Adipocyte (in vitro differentiated cells): ENCODE measurements around the gene TEAD1.

Source experiments
- DNase-seq: peaks from one replicate; pipeline ENCODE4 v3.0.0-alpha.2; 2015; ENCODE audit warnings: low read depth
- H3K27me3 ChIP-seq: replicated peaks from 2 replicates; pipeline ENCODE4 v1.7.0; 2013; ENCODE audit warnings: mild to moderate bottlenecking, low read length, moderate library complexity; ENCODE audit not compliant: control insufficient read depth, insufficient read depth
- H3K36me3 ChIP-seq: 2 replicates; pipeline ENCODE4 v1.7.0; 2013; ENCODE audit warnings: low read length, mild to moderate bottlenecking, moderate library complexity; ENCODE audit not compliant: control insufficient read depth, insufficient read depth, severe bottlenecking
- H3K4me1 ChIP-seq: 2 replicates; pipeline ENCODE4 v1.7.0; 2013; ENCODE audit warnings: mild to moderate bottlenecking, low read length, moderate library complexity; ENCODE audit not compliant: control insufficient read depth, insufficient read depth
- H3K4me3 ChIP-seq: 2 replicates; pipeline ENCODE4 v1.7.0; 2013; ENCODE audit warnings: mild to moderate bottlenecking, low read length, moderate library complexity
- H3K9ac ChIP-seq: 2 replicates; pipeline ENCODE4 v1.7.0; 2013; ENCODE audit warnings: mild to moderate bottlenecking, low read length, moderate library complexity
- H3K9me3 ChIP-seq: 2 replicates; pipeline ENCODE4 v1.7.0; 2013; ENCODE audit warnings: mild to moderate bottlenecking, low read length, moderate library complexity; ENCODE audit not compliant: control insufficient read depth

The TEAD1 gene

DNA sequence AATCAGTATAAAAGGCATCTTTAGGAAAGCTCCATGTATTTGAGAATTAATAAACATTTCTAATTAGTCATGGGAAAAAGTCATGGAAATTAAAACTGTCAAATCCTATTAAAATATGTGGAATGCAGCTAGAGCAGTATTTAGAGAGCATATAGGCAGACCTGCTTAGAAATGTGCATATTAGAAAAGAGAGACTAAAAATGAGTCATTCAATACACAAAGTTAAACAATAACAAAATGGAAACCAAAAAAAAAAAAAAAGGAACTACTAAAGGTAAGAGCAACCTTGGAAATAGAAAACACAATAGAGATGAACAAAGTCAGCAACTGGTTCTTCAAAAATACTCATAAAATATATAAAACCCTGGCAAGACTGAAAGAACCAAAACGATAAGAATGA, 275.2 kb downstream of the TEAD1 start:
- H3K9ac ChIP-seq: no peak overlapping the region
- no peaks in the 10 kb centered on the region for H3K4me1 ChIP-seq
- no peaks in the 10 kb centered on the region for H3K27me3 ChIP-seq
- H3K36me3 ChIP-seq: peaks cover 4% of the 10 kb centered on the region
- H3K9me3 ChIP-seq: peaks cover 22% of the 10 kb centered on the region
- no peak overlapping the region for H3K4me3 ChIP-seq
- DNase-seq: no peak

DNA sequence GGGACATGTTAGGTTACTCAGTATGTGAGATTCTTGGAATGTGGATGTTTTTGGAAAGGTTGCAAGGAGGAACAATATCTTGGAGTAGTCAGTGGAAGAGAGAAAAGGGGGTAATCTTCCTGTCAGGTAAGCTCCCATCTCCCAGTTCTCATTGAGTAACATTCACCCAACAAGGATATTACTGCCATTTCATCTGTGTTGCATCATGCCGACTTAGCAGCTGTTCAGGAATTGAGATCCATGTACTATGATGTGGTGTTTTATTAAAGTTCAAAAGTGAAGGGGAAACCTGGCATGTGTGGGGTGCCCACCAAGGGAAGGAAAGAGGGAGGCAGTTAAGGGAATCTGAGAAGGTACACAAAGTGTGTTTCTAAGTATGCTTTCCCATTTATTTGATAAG, 276.4 kb downstream of the TEAD1 start:
- no peaks in the 10 kb centered on the region for H3K4me1 ChIP-seq
- H3K36me3 ChIP-seq: no peaks in the 10 kb centered on the region
- H3K9me3 ChIP-seq: peaks cover 22% of the 10 kb centered on the region
- peak; percentile 39 for DNase-seq
- no peaks in the 10 kb centered on the region for H3K27me3 ChIP-seq
- no peak overlapping the region for H3K9ac ChIP-seq
- H3K4me3 ChIP-seq: no peak overlapping the region

DNA sequence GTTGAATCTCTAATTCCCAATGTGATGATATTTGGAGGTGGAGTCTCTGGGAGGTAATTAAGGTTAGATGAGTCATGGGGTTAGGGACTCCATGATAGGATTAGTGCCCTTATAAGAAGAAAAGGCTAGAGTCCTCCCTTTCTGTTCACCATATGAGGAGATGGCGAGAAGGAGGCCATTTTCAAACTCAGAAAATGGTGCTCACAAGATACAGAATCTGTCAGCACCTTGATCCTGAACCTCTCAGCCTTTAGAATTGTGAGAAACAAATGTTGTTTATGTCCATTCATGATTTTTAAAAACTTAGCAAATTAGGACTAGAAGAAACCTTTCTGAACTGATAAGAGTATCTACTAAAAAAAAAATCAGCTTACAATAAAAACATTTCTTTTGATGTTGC, 277.2 kb downstream of the TEAD1 start:
- Histone ChIP-seq H3K9me3 (peaks cover 22% of the 10 kb centered on the region), H3K4me1 (no peaks in the 10 kb centered on the region), H3K27me3 (no peaks in the 10 kb centered on the region), H3K4me3 (no peak overlapping the region), H3K9ac (no peak overlapping the region), H3K36me3 (no peaks in the 10 kb centered on the region)
- no peak for DNase-seq

DNA sequence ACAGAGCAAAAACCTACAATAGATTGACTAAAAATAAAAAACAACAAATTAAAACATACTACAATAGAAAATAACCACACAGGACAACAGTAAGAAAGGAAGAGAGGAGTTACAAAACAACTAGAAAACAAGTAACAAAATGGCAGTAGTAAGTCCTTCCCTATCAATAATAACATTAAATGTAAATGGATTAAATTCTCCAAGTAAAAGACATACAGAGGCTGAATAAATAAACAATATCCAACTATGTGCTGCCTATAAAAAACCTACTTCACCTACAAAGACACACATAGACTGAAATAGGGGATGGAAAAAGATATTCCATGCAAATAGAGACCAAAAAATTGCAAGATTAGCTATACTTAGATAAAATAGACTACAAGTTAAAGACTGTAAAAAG, 277.9 kb downstream of the TEAD1 start:
- no peaks in the 10 kb centered on the region for H3K4me1 ChIP-seq

DNA sequence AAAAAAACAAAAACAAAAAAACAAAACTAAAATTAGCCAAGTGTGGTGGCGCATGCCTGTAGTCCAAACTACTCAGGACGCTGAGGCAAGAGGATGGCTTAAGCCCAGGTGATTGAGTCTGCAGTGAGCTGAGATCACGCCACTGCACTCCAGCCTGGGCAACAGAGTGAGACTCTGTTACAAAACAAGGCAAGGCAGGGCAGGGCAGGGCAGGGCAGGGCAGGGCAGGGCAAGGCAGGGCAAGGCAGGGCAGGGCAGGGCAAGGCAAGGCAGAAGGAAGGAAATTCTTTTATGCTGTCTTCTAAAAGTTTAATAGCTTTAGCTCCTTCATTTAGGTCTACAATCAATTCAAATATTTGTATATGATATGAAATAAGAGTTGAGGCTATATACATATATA, 284.8 kb downstream of the TEAD1 start:
- H3K4me1 ChIP-seq: no peaks in the 10 kb centered on the region
- no peak overlapping the region for H3K4me3 ChIP-seq
- H3K9me3 ChIP-seq: no peaks in the 10 kb centered on the region
- no peak overlapping the region for H3K9ac ChIP-seq
- peaks cover 6% of the 10 kb centered on the region for H3K27me3 ChIP-seq
- H3K36me3 ChIP-seq: no peaks in the 10 kb centered on the region
- no peak for DNase-seq

More for the DNA sequence above, 277.9 kb downstream of the TEAD1 start:
- Histone ChIP-seq H3K9me3 (peaks cover 22% of the 10 kb centered on the region), H3K27me3 (no peaks in the 10 kb centered on the region), H3K9ac (no peak overlapping the region), H3K4me3 (peak overlapping the region; percentile 33), H3K36me3 (no peaks in the 10 kb centered on the region)
- DNase-seq: no peak

DNA sequence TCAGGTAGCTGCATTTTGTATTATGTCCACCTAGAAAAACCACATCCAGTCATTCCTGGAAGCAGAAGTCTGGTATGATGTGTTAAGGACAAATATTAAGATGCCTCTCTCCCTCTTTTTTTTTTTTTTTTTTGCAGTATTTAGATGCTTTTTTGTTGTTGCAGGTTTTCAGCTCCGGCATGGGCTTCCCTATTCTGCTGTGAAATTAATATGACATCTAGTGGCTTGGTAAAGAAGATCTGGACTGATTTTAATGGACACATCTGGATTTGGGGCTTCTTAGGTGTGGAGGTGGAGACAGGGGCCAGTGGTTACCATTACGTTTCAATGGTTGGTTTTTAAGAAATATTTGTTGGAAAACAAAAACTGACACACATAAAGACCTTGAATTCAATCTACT, 287.4 kb downstream of the TEAD1 start:
- no peaks in the 10 kb centered on the region for H3K4me1 ChIP-seq
- DNase-seq: peak; percentile 50
- no peaks in the 10 kb centered on the region for H3K9me3 ChIP-seq
- no peaks in the 10 kb centered on the region for H3K36me3 ChIP-seq
- peaks cover 12% of the 10 kb centered on the region for H3K27me3 ChIP-seq
- no peak overlapping the region for H3K9ac ChIP-seq
- no peak overlapping the region for H3K4me3 ChIP-seq

DNA sequence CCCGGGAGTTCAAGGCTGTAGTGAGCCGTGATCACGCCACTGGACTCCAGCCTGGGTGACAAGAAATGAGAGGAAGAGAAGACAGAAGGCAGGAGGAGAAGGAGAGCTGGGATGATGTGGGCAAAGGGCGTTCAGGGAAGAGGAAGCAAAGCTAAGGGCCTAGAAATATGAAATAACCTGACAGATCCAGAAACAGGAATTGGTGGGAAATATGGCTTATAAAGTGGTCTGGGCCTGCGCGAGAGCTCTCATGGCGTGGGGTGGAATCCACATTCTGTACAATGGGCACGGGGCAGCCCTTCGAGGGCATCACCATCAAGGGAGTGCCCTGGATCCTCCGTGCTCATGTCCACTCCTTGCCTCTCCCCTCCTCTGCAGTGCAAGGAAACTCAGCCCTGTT, 288.1 kb downstream of the TEAD1 start:
- no peak overlapping the region for H3K4me3 ChIP-seq
- no peaks in the 10 kb centered on the region for H3K4me1 ChIP-seq
- no peak overlapping the region for H3K9ac ChIP-seq
- H3K27me3 ChIP-seq: peaks cover 19% of the 10 kb centered on the region
- no peaks in the 10 kb centered on the region for H3K9me3 ChIP-seq
- H3K36me3 ChIP-seq: no peaks in the 10 kb centered on the region
- no peak for DNase-seq

DNA sequence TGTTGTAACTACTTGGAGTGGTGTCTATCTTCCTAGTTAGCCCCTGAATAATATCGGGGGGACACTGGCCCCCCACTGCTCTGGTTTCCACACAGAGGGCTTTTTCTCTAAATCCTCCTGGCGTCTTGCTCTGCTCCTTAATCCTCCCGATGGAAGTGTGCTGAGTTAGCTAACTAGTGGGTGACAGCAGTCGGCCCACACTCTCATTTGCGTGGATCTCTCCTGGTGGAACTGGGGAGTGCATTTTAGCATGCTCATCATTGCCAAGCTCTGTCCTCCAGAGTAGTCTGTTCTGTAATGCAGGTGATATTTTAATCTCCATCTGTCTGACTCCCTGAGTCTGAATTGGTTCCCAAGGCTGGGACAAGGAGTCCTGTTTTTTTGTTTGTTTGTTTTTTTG, 288.8 kb downstream of the TEAD1 start:
- Histone ChIP-seq H3K4me1 (no peaks in the 10 kb centered on the region), H3K27me3 (peaks cover 21% of the 10 kb centered on the region), H3K4me3 (no peak overlapping the region), H3K36me3 (no peaks in the 10 kb centered on the region), H3K9me3 (no peaks in the 10 kb centered on the region), H3K9ac (no peak overlapping the region)
- DNase-seq: no peak

DNA sequence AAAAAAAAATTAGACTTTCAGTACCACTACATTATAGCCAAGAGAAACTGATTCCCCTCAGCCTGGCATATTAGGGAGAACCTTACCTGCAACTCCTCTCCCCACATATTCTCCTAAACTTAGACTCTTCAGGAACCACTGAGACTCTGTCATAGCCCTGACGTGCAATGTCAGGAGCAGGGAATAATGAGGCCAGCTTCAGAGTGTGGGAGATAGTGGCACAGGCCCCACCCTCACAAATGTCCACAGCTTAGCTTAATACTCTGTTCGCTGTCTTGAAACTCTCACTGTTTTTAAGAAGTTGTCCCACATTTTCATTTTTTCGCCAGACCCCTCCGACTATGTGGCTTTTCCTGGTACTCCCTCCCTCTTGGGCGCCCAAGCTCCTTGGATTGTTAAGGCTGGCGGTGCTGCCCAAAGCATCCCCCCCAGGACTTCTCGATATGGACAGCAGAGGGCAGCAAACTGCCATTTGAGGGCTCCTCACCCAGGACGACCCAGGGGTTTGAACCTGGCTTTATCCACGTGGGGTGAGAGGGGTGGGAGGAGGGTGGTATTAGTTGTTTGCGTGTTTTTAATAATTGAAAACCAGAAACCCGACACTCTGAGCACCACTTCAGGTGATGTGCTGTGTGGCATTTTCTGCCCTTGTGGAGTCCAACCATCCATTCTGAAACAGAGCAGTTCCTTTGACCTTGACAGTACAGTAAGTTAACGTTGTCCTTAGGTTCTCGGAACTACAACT, 289.7 kb downstream of the TEAD1 start:
- DNase-seq: peak; percentile 86
- no peak overlapping the region for H3K4me3 ChIP-seq
- H3K9ac ChIP-seq: no peak overlapping the region
- no peaks in the 10 kb centered on the region for H3K36me3 ChIP-seq
- peaks cover 29% of the 10 kb centered on the region for H3K27me3 ChIP-seq
- H3K9me3 ChIP-seq: no peaks in the 10 kb centered on the region
- H3K4me1 ChIP-seq: no peaks in the 10 kb centered on the region

DNA sequence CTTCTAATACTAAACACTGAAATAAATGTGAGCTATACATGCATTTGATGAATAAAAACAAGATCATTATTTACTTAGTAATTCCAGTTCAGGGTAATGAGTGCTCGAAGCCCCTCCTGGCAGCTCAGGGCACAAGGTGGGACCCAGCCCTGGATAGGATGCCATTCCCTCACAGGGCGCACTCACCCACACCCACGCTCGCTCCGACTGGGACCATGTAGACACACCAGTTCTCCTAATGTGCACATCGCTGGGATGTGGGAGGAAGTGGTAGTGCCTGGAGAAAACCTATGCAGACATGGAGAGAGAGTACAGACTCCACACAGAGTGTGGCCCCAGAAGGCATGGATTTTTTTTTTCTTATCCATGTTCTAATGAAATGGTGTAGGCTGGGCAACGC, 290.4 kb downstream of the TEAD1 start:
- Histone ChIP-seq H3K27me3 (peaks cover 29% of the 10 kb centered on the region), H3K4me3 (no peak overlapping the region), H3K9ac (no peak overlapping the region), H3K4me1 (no peaks in the 10 kb centered on the region), H3K36me3 (no peaks in the 10 kb centered on the region), H3K9me3 (no peaks in the 10 kb centered on the region)
- no peak for DNase-seq

DNA sequence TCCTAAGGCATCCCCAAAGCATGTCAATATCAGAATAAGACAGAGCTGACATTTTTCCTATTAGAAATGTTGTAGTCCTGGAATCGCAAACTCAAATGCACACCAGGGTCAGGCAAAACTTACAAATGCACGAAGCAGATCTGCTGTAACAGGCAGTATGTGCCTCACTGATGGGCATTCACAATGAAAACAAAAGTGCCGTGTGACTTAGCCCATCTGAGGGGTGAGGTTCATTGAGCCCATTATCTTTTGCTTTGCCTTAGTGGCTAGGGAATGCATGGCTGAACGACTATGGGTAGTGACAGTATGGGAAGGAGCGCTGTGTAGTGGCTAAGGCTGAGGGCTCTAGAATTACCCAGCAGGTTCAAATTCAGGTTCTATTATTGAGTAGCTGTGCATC, 291.8 kb downstream of the TEAD1 start:
- no peak for DNase-seq
- Histone ChIP-seq H3K4me1 (no peaks in the 10 kb centered on the region), H3K4me3 (no peak overlapping the region), H3K9me3 (no peaks in the 10 kb centered on the region), H3K27me3 (peaks cover 29% of the 10 kb centered on the region), H3K9ac (no peak overlapping the region), H3K36me3 (no peaks in the 10 kb centered on the region)

DNA sequence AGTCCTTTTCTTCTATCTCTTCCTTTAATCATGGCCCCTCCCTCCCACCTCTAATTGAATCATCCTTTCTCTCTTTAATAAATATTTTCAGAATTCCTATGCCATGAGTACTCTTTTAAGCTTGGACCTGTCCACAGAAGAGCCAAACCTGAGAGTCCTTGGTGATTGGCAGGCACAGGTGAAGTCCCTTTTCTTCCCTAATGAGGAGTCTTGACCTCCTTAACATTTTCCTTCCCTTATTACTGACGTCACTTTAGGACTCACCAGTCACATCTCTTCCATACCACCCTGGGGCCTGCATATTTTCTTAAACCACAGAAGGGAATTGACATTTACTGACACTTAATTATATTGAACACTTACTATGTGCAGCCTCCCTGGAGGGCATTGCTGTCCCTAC, 293.9 kb downstream of the TEAD1 start:
- peaks cover 30% of the 10 kb centered on the region for H3K27me3 ChIP-seq
- no peak overlapping the region for H3K4me3 ChIP-seq
- no peaks in the 10 kb centered on the region for H3K36me3 ChIP-seq
- no peaks in the 10 kb centered on the region for H3K4me1 ChIP-seq
- no peak overlapping the region for H3K9ac ChIP-seq
- no peaks in the 10 kb centered on the region for H3K9me3 ChIP-seq
- DNase-seq: no peak
